ENCODE data around the gene PDZD2. TPM values are rescaled to one million over a fixed set of nuclear protein-coding genes. Genes with fewer than 3 reads are reported as not detected.

The PDZD2 gene
- total and polyA plus RNA-seq, 11 donors, result 28.3 to 116 (median 80.6) TPM

GRCh38 chr5:32135086-32135485 is 496.2 kb downstream of the PDZD2 start:
- intact Hi-C loops (cut with DNase I), result loop anchor here in 1 of 10 donors (10.0 kb wide), 1 partner anchor 200 kb away; no protein-coding TSS in a partner anchor
- no peak for TF ChIP-seq CTCF (IDR thresholded peaks at IDR 0.05)
- no peak for TF ChIP-seq POLR2A (IDR thresholded peaks at IDR 0.05)
- H3K36me3 ChIP-seq, result peaks cover 0 to 59% (median 38%) of the 10 kb centered on the region in 9 donors
- H3K27ac ChIP-seq, result no peak overlapping the region
- no peaks in the 10 kb centered on the region for H3K27me3 ChIP-seq
- no peaks in the 10 kb centered on the region for H3K9me3 ChIP-seq
- H3K4me1 ChIP-seq, result peaks cover 0 to 20% (median 14%) of the 10 kb centered on the region in 12 donors
- DNase-seq (no peak), ATAC-seq (no peak)
- no peak overlapping the region for H3K4me3 ChIP-seq
- 94 to 100% (median 97%) methylated on average over 1 of the region's 1 CpG for WGBS, 4 donors

GRCh38 chr5:32136342-32136741 is 497.4 kb downstream of the PDZD2 start:
- no peak for TF ChIP-seq CTCF (IDR thresholded peaks at IDR 0.05)
- no peak for TF ChIP-seq POLR2A (IDR thresholded peaks at IDR 0.05)
- Histone ChIP-seq H3K27ac (no peak overlapping the region), H3K9me3 (no peaks in the 10 kb centered on the region), H3K4me3 (no peak overlapping the region), H3K4me1 (peaks cover 0 to 10% (median 7%) of the 10 kb centered on the region in 12 donors), H3K36me3 (peaks cover 0 to 64% (median 45%) of the 10 kb centered on the region in 9 donors), H3K27me3 (no peaks in the 10 kb centered on the region)
- DNase-seq (no peak), ATAC-seq (no peak)
- intact Hi-C loops (cut with DNase I), result loop anchor here in 1 of 10 donors (10.0 kb wide), 1 partner anchor 198 kb away; no protein-coding TSS in a partner anchor
- 76 to 83% (median 80%) methylated on average over 7 of the region's 7 CpGs for WGBS, 4 donors

GRCh38 chr5:32138839-32139493 is 500.0 kb downstream of the PDZD2 start:
- H3K9me3 ChIP-seq, result no peaks in the 10 kb centered on the region
- DNase-seq, result no peak
- WGBS, 4 donors, result 87 to 93% (median 88%) methylated on average over 7 of the region's 7 CpGs
- no peak for ATAC-seq
- H3K4me3 ChIP-seq, result no peak overlapping the region
- H3K4me1 ChIP-seq, result peaks cover 0 to 7% (median under 1%) of the 10 kb centered on the region in 12 donors
- no peaks in the 10 kb centered on the region for H3K27me3 ChIP-seq
- H3K27ac ChIP-seq, result no peak overlapping the region
- no peak for TF ChIP-seq POLR2A (IDR thresholded peaks at IDR 0.05)
- TF ChIP-seq CTCF (IDR thresholded peaks at IDR 0.05), result no peak
- intact Hi-C loops (cut with DNase I), result loop anchor here in 1 of 10 donors (10.0 kb wide), 1 partner anchor 196 kb away; no protein-coding TSS in a partner anchor
- H3K36me3 ChIP-seq, result peaks cover 0 to 45% (median 34%) of the 10 kb centered on the region in 9 donors

- no peaks in the 10 kb centered on the region for H3K27me3 ChIP-seq
- no peak overlapping the region for H3K4me3 ChIP-seq
- 71 to 78% (median 75%) methylated on average over 6 of the region's 6 CpGs for WGBS, 4 donors
- ATAC-seq (no peak), DNase-seq (no peak)
- no peaks in the 10 kb centered on the region for H3K9me3 ChIP-seq
- intact Hi-C loops (cut with DNase I), result no loop called here
- no peak for TF ChIP-seq CTCF (IDR thresholded peaks at IDR 0.05)
- no peak for TF ChIP-seq POLR2A (IDR thresholded peaks at IDR 0.05)
- peaks cover 0 to 20% (median 2%) of the 10 kb centered on the region in 9 donors for H3K36me3 ChIP-seq
- H3K4me1 ChIP-seq, result peaks cover 7 to 55% (median 45%) of the 10 kb centered on the region in 12 donors
- H3K27ac ChIP-seq, result peak overlapping the region in 3 of 12 donors; percentile 2 to 52 (median 41)
Observed at GRCh38 chr5:32143617-32144377, 504.9 kb downstream of the PDZD2 start.

All from heart left ventricle (tissue), 16 donors.